ENCODE measurements around the gene OLFML3.
"Not testable (repeated sequence)": the region's sequence is repeated elsewhere in the genome, so short reads cannot be mapped to it uniquely, and the experiment has no call there.

The OLFML3 gene

DNA sequence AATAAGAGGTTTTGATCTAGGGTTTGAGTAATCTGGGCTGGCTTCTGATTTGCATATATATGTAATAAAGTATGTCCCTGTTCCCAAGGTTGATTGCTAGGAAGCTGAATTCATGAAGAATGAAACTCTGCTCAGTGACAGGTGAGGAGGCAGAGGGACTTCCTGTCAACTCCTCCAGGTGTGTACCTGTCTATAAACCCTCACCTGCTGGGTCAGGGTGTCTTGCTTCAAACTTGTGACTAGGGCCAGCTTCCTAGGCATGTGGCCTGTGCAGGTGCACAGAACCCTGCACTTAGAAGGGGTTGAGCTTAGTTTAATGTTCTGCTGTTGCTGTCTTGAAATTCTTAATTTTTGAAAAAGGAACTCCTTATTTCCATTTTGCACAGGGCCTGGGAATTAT, 21.1 kb downstream of the OLFML3 start:
- TF ChIP-seq, protein P1, sequence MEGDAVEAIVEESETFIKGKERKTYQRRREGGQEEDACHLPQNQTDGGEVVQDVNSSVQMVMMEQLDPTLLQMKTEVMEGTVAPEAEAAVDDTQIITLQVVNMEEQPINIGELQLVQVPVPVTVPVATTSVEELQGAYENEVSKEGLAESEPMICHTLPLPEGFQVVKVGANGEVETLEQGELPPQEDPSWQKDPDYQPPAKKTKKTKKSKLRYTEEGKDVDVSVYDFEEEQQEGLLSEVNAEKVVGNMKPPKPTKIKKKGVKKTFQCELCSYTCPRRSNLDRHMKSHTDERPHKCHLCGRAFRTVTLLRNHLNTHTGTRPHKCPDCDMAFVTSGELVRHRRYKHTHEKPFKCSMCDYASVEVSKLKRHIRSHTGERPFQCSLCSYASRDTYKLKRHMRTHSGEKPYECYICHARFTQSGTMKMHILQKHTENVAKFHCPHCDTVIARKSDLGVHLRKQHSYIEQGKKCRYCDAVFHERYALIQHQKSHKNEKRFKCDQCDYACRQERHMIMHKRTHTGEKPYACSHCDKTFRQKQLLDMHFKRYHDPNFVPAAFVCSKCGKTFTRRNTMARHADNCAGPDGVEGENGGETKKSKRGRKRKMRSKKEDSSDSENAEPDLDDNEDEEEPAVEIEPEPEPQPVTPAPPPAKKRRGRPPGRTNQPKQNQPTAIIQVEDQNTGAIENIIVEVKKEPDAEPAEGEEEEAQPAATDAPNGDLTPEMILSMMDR (conservative IDR thresholded peaks at IDR 0.05; ENCODE audit: low read length), result no peak
- DNase-seq (ENCODE audit: low read depth), result no peak
- no peak overlapping the region for H3K4me3 ChIP-seq (ENCODE audit: low read length)

- TF ChIP-seq, protein P1 (conservative IDR thresholded peaks at IDR 0.05; ENCODE audit: low read length), result no peak
- peak; percentile 81 for DNase-seq (ENCODE audit: low read depth)
- no peak overlapping the region; the same call in 1 of the 2 replicates for H3K4me3 ChIP-seq (ENCODE audit: low read length)
Observed at GRCh38 chr1:114002492-114003239, 23.4 kb downstream of the OLFML3 start.

GRCh38 chr1:114003431-114003830, 24.2 kb downstream of the OLFML3 start:
- no peak for DNase-seq (ENCODE audit: low read depth)
- H3K4me3 ChIP-seq (ENCODE audit: low read length), result no peak overlapping the region
- TF ChIP-seq, protein P1 (conservative IDR thresholded peaks at IDR 0.05; ENCODE audit: low read length), result no peak

DNA sequence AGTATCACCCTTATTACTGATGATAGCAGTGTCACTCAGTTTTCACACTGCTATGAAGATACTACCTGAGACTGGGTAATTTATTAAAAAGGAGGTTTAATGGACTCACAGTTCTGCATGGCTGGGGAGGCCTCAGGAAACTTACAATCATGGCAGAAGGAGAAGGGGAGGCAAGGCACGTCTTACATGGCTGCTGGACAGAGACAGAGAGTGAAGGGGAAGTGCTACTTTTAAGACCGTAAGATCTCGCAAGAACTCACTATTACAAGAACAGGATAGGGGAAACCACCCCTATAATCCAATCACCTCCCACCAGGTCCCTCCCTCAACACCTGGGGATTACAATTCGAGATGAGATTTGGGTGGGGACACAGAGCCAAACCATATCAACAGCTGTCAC, 27.6 kb downstream of the OLFML3 start:
- H3K4me3 ChIP-seq (ENCODE audit: low read length); DNase-seq (ENCODE audit: low read depth): not testable (repeated sequence)

DNA sequence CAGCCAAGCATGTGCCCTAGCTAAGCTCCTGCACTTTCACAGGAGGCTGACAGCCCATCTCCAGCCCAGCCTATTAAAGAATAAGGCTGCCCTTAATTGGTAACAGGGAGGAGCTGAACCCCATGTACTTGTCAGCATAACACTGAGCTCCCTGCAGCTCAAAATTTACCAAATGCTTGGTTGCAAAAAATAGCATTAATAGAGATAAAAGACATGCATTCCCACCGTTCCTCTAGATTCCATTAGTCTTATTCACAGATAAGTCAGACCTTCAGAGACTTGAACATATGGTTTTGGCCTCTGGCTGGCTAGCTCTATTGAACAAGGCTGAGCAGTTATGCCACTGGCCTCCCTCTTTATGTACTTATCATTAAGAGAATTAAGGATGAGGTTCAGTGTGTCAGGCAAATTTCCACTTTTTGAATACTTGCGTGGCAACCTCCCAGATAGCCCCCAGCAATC, 29.2 kb downstream of the OLFML3 start:
- no peak overlapping the region for H3K4me3 ChIP-seq (ENCODE audit: low read length)
- TF ChIP-seq, protein P1 (conservative IDR thresholded peaks at IDR 0.05; ENCODE audit: low read length), result no peak
- peak; percentile 53 for DNase-seq (ENCODE audit: low read depth)

DNA sequence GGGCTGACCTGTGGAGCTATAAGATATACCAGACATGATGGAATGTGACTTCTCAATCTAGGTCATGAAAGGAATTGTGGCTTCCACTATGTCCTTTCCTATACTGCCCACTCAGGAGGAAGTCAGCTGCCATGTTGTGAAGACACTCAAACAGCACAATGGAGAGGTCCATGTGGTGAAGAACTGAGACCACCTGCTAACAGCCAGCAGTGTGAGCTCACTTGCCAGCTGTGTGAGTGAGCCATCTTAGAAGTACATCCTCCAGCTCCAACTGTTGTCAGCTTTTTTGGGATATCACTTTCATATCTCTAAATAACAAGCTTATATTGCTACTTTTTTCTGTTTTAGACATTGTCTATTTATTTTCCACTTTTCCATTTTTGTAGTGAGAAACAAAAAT, 29.7 kb downstream of the OLFML3 start:
- H3K4me3 ChIP-seq (ENCODE audit: low read length), result no peak overlapping the region
- TF ChIP-seq, protein P1 (conservative IDR thresholded peaks at IDR 0.05; ENCODE audit: low read length), result no peak
- DNase-seq (ENCODE audit: low read depth), result no peak

DNA sequence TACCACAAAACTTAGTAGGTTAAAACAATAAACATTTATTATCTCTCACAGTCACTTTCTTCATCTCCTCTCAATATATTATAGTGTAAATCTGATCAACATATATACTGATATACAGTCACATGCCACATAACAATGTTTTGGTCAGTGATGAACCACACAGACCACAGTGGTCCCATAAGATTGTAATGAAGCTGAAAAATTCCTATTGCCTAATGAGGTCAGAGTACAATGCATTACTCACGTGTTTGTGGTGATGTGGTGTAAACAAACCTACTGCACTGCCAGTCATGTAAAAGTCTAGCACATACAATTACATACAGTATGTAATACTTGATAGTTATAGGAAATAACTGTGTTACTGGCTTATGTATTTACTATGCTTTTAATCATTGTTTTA, 30.1 kb downstream of the OLFML3 start:
- no peak overlapping the region for H3K4me3 ChIP-seq (ENCODE audit: low read length)
- DNase-seq (ENCODE audit: low read depth), result peak; percentile 79
- TF ChIP-seq, protein P1 (conservative IDR thresholded peaks at IDR 0.05; ENCODE audit: low read length), result no peak

Measured in AG10803 (cell line).